GM12878 (cell line): ENCODE measurements around the gene ZNF407. TPM values are rescaled to one million over a fixed set of nuclear protein-coding genes. Genes with fewer than 3 reads are reported as not detected.

Source experiments
- ATAC-seq: fragments of 200-7000 bp; cut with Tn5 transposase; 3 replicates; pipeline ENCODE4 v1.9.1; 2020; ENCODE audit warnings: mild to moderate bottlenecking, moderate library complexity
- BruUV-seq: library from RNA; stranded (reverse); fragments of 400-500 nt; replicated peaks from 2 replicates; lab custom pipeline; 2021; lab: Mats Ljungman, UMichigan
- CTCF ChIA-PET: fragments of 300-600 bp; sonication (Branson Sonifier 250); formaldehyde crosslinking; extraction: SDS; loops from one replicate; lab custom pipeline; 2021; ENCODE audit warnings: inconsistent platforms; lab: Yijun Ruan, JAX
- POLR2A ChIA-PET: fragments of 350-600 bp; formaldehyde crosslinking; extraction: SDS; loops from one replicate; lab custom pipeline; 2021; ENCODE audit warnings: inconsistent platforms; lab: Charles Lee
- RAD21 ChIA-PET: fragments of 300-600 bp; sonication (Branson Sonifier 250); formaldehyde crosslinking; loops from one replicate; lab custom pipeline; 2023; ENCODE audit warnings: antibody characterized with exemption; ENCODE audit not compliant: unreplicated experiment; lab: Charles Lee
- SMC1A ChIA-PET: fragments of 300-600 bp; sonication (Branson Sonifier 250); formaldehyde crosslinking; loops from one replicate; lab custom pipeline; 2023; ENCODE audit not compliant: unreplicated experiment, uncharacterized antibody; lab: Charles Lee
- DNase-seq: peaks from one replicate; pipeline ENCODE4 v3.0.0-alpha.2; 2011; ENCODE audit warnings: low read depth, low spot score
- FAIRE-seq: peaks from 3 replicates; lab custom pipeline; 2011; peaks lifted over from hg19 to GRCh38; lab: Jason Lieb, UNC
- H2AFZ ChIP-seq: 2 replicates; pipeline ENCODE4 v1.6.0; 2011; ENCODE audit warnings: low read depth, low read length, control low read depth; ENCODE audit not compliant: control insufficient read depth
- H3K27ac ChIP-seq: 2 replicates; pipeline ENCODE4 v1.5.1; 2011; ENCODE audit warnings: control low read depth; ENCODE audit not compliant: control insufficient read depth, insufficient read depth
- H3K27me3 ChIP-seq, 2 experiments: replicated peaks in 1 of 2; 2 replicates each; pipeline versions ENCODE4 v1.6.0 to v1.6.1; 2011; ENCODE audit warnings: low read length in 1 of 2; ENCODE audit not compliant: control insufficient read depth in 2 of 2, insufficient read depth in 2 of 2
- H3K36me3 ChIP-seq, 2 experiments: 2 replicates each; pipeline ENCODE4 v1.5.1; 2011; ENCODE audit warnings: low read length in 1 of 2; ENCODE audit not compliant: control insufficient read depth in 2 of 2, insufficient read depth in 2 of 2
- H3K4me1 ChIP-seq: 2 replicates; pipeline ENCODE4 v1.6.1; 2011; ENCODE audit warnings: mild to moderate bottlenecking, low read length, moderate library complexity, mixed read lengths; ENCODE audit not compliant: control insufficient read depth, insufficient read depth
- H3K4me2 ChIP-seq: 2 replicates; pipeline ENCODE4 v1.6.0; 2011; ENCODE audit warnings: control low read depth; ENCODE audit not compliant: control insufficient read depth, insufficient read depth
- H3K4me3 ChIP-seq: fragments of 200-600 bp; sonication (generic); 2 replicates; pipeline ENCODE4 v1.5.1; 2016
- H3K79me2 ChIP-seq: 2 replicates; pipeline ENCODE4 v1.6.0; 2011; ENCODE audit warnings: low read length; ENCODE audit not compliant: control insufficient read depth, insufficient read depth
- H3K9ac ChIP-seq: 2 replicates; pipeline ENCODE4 v1.8.0; 2011; ENCODE audit warnings: low read length, control low read depth, mixed read lengths; ENCODE audit not compliant: control insufficient read depth, insufficient read depth
- H3K9me3 ChIP-seq: replicated peaks from 3 replicates; pipeline ENCODE4 v1.5.1; 2011; ENCODE audit warnings: mild to moderate bottlenecking, low read length; ENCODE audit not compliant: control insufficient read depth, insufficient read depth
- H4K20me1 ChIP-seq: 2 replicates; pipeline ENCODE4 v1.6.0; 2011; ENCODE audit not compliant: control insufficient read depth, insufficient read depth
- BCL11A ChIP-seq: IDR thresholded peaks from 2 replicates; pipeline ENCODE4 v1.6.1; 2011; ENCODE audit warnings: low read depth, low read length
- BCL3 ChIP-seq: IDR thresholded peaks from 2 replicates; pipeline ENCODE4 v1.6.1; 2011; ENCODE audit warnings: borderline replicate concordance, low read depth, mild to moderate bottlenecking, moderate library complexity, low read length; ENCODE audit not compliant: insufficient read depth, poor library complexity, severe bottlenecking
- EED ChIP-seq: sonication (generic); IDR thresholded peaks from 2 replicates; pipeline ENCODE4 v1.6.1; 2016; ENCODE audit warnings: antibody characterized with exemption, low read depth
- EP300 ChIP-seq, 2 experiments: fragments of 150-350 bp in 1 of 2; IDR thresholded peaks; 2 replicates each; pipeline ENCODE4 v1.6.1; 2011 to 2012; ENCODE audit warnings: low read depth in 2 of 2, low read length in 2 of 2, borderline replicate concordance in 1 of 2, improper control_type of control experiment in 1 of 2, inconsistent platforms in 1 of 2; ENCODE audit not compliant: control insufficient read depth in 1 of 2
- FOXM1 ChIP-seq: IDR thresholded peaks from 2 replicates; pipeline ENCODE4 v1.6.1; 2012; ENCODE audit warnings: low read depth, mild to moderate bottlenecking, inconsistent platforms, low read length, moderate library complexity
- IKZF2 ChIP-seq, 2 experiments: fragments of 450-650 bp; IDR thresholded peaks; 2 replicates each; pipeline ENCODE4 v1.6.1; 2017; ENCODE audit warnings: mild to moderate bottlenecking in 2 of 2, moderate library complexity in 2 of 2
- IRF4 ChIP-seq: IDR thresholded peaks from 2 replicates; pipeline ENCODE4 v1.6.1; 2011; ENCODE audit warnings: low read depth, low read length
- MLLT1 ChIP-seq: fragments of 450-650 bp; IDR thresholded peaks from 2 replicates; pipeline ENCODE4 v1.6.1; 2016; ENCODE audit warnings: mild to moderate bottlenecking
- MTA3 ChIP-seq: IDR thresholded peaks from 2 replicates; pipeline ENCODE4 v1.6.1; 2012; ENCODE audit warnings: low read length, inconsistent platforms, borderline replicate concordance
- NFIC ChIP-seq: IDR thresholded peaks from 2 replicates; pipeline ENCODE4 v1.6.1; 2012; ENCODE audit warnings: low read depth, mild to moderate bottlenecking, inconsistent platforms, low read length, moderate library complexity
- NKRF ChIP-seq: fragments of 450-650 bp; conservative IDR thresholded peaks from 2 replicates; pipeline ENCODE4 v1.6.1; 2017; ENCODE audit warnings: mild to moderate bottlenecking, moderate library complexity
- PAX5 ChIP-seq: IDR thresholded peaks from 2 replicates; pipeline ENCODE4 v1.6.1; 2011; ENCODE audit warnings: low read depth, low read length, borderline replicate concordance
- POU2F2 ChIP-seq: IDR thresholded peaks from 3 replicates; pipeline ENCODE4 v1.6.1; 2011; ENCODE audit warnings: low read depth, mild to moderate bottlenecking, low read length, borderline replicate concordance
- RFX5 ChIP-seq: IDR thresholded peaks from 2 replicates; pipeline ENCODE4 v1.6.1; 2011; ENCODE audit warnings: low read depth, low read length, improper control_type of control experiment
- RUNX3 ChIP-seq: IDR thresholded peaks from 2 replicates; pipeline ENCODE4 v1.6.1; 2012; ENCODE audit warnings: low read length, inconsistent platforms
- SIN3A ChIP-seq: IDR thresholded peaks from 2 replicates; pipeline ENCODE4 v1.6.1; 2012; ENCODE audit warnings: low read depth, low read length, improper control_type of control experiment
- TCF7 ChIP-seq: IDR thresholded peaks from 2 replicates; pipeline ENCODE4 v1.6.1; 2014; ENCODE audit warnings: antibody characterized with exemption, borderline replicate concordance
- WGBS: methylation state at CpG from one replicate; pipeline ENCODE4 v1.1.6; 2016; ENCODE audit warnings: low lambda C conversion rate; ENCODE audit not compliant: insufficient replicate concordance, insufficient coverage; ENCODE audit errors: missing lambda C conversion rate; 5-methylcytosine and 5-hydroxymethylcytosine counted together
- in situ Hi-C: fragments of 300-500 bp; cut with MboI; formaldehyde crosslinking; loops from 9 replicates; pipeline ENCODE4 v1.14.3; 2018; ENCODE audit warnings: mixed read lengths
- intact Hi-C: fragments of 100-400 bp; cut with micrococcal nuclease; formaldehyde crosslinking; loops from one replicate; pipeline ENCODE4 v1.14.2; 2022; ENCODE audit not compliant: unreplicated experiment
- polyA plus RNA-seq, 11 experiments: library from polyadenylated mRNA; depleted of rRNA in 4 of 11; unstranded in 6 of 11; stranded (reverse) in 5 of 11; fragments of >200 nt; fragmentation: Nextera tagmentation in 4 of 11; fragmentation: Illumina TruSeq in 1 of 11; extraction: Ambion mirVana in 4 of 11; extraction: Trizol in 1 of 11; gene quantifications; 1 replicate in 1 of 11; 2 replicates in 10 of 11; pipeline versions ENCODE4 v1.2.1 to v1.2.3, GENCODE V29; 2011 to 2016; ENCODE audit warnings: inconsistent platforms in 2 of 11, missing spikeins in 2 of 11, low read depth in 1 of 11
- total RNA-seq, 4 experiments: library from RNA; depleted of rRNA in 3 of 4; stranded (reverse); fragments of >200 nt in 3 of 4; fragmentation: Illumina TruSeq in 1 of 4; extraction: Trizol in 1 of 4; gene quantifications; 2 replicates each; pipeline versions ENCODE4 v1.2.1 to v1.2.3, GENCODE V29; 2013 to 2021
- TF ChIP-seq, protein P1 (sequence below): IDR thresholded peaks from 2 replicates; pipeline ENCODE4 v1.6.1; 2012; ENCODE audit warnings: low read length, inconsistent platforms

ZNF407 gene
- total and polyA plus RNA-seq, 10 of the 15 experiments (the other 5 are each of a cell fraction or from before 2014, with no cell fraction given), result 0.69 to 11.6 (median 5.3) TPM

DNA sequence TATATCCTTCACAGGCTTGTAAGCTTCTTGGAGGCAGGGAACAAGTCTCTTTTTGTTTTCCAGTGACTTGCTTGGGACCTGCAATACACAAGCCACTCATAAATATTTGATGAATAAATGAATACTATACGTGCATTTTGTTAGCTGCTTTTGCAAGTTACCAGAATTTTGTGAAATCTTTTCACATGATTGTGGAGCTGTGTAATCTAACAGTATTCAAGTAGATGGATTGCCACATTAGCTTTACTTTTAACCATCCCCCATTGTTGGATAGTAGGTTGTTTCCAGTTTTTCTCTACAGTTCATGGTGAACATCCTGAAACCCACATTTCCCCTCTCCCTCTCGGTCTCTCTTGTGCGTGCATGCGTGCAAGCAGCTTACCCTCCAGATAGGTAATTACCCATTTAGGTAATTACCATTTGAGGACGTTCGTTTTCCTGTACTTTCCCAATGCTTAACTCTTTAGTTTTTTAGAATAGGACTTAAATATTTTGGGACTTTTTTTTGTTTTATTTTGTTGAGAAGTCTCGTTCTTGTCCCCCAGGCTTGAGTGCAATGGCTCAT, 12.5 kb downstream of the ZNF407 start:
- TF ChIP-seq EED (0 out of 2 replicates have a peak, but pooled peaks have one; percentile 49), BCL3 (no peak), FOXM1 (peak; percentile 94), NKRF (no peak), IRF4 (no peak), POU2F2 (peak; percentile 17; the same call in 1 of the 3 replicates), NFIC (peak; percentile 73; the same call in 1 of the 2 replicates), RUNX3 (peak; percentile 73), TCF7 (no peak), IKZF2 (IDR thresholded peaks at IDR 0.05) (peak; percentile 21 to 32; a peak in 2 of 4 replicates), MLLT1 (no peak), PAX5 (0 out of 2 replicates have a peak, but pooled peaks have one; percentile 38), BCL11A (peak; percentile 70), EP300 (IDR thresholded peaks at IDR 0.05; ENCODE audit: borderline replicate concordance in 1 of 2, control insufficient read depth in 1 of 2, low read depth in 2 of 2, low read length in 2 of 2) (peak; percentile 29 to 44; a peak in 2 of 4 replicates), MTA3 (0 out of 2 replicates have a peak, but pooled peaks have one; percentile 25), SIN3A (no peak), RFX5 (no peak)
- TF ChIP-seq, protein P1, sequence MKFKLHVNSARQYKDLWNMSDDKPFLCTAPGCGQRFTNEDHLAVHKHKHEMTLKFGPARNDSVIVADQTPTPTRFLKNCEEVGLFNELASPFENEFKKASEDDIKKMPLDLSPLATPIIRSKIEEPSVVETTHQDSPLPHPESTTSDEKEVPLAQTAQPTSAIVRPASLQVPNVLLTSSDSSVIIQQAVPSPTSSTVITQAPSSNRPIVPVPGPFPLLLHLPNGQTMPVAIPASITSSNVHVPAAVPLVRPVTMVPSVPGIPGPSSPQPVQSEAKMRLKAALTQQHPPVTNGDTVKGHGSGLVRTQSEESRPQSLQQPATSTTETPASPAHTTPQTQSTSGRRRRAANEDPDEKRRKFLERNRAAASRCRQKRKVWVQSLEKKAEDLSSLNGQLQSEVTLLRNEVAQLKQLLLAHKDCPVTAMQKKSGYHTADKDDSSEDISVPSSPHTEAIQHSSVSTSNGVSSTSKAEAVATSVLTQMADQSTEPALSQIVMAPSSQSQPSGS, result 0 out of 2 replicates have a peak, but pooled peaks have one; percentile 25
- CTCF ChIA-PET, result interaction anchor here (0.6 to 1.3 kb wide), 2 partner anchors 11 to 409 kb away, joined by 3 to 6 read pairs; no protein-coding TSS in a partner anchor
- SMC1A ChIA-PET, result interaction anchor here (1.5 kb wide), 1 partner anchor 22 kb away, joined by 4 read pairs; no protein-coding TSS in a partner anchor

More for the DNA sequence above, 12.5 kb downstream of the ZNF407 start:
- ATAC-seq (peak; percentile 31; the same call in 2 of the 3 replicates), DNase-seq (peak; percentile 16), FAIRE-seq (no peak)
- intact Hi-C loops, result no loop called here
- H3K4me3 ChIP-seq, result no peak overlapping the region
- no peaks in the 10 kb centered on the region for H3K36me3 ChIP-seq
- ChIA-PET POLR2A (interaction anchor here (0.7 to 0.8 kb wide), 2 partner anchors 12 to 13 kb away, joined by 3 read pairs; no protein-coding TSS in a partner anchor), RAD21 (no interaction called here)
- no peak overlapping the region for H3K9ac ChIP-seq
- H2AFZ ChIP-seq, result no peak overlapping the region
- H4K20me1 ChIP-seq, result no peaks in the 10 kb centered on the region
- no peak overlapping the region for H3K27ac ChIP-seq
- H3K9me3 ChIP-seq, result no peaks in the 10 kb centered on the region
- in situ Hi-C loops, result no loop called here
- no peaks in the 10 kb centered on the region for H3K27me3 ChIP-seq
- 33% methylated on average over 7 of the region's 7 CpGs for WGBS
- H3K79me2 ChIP-seq, result no peaks in the 10 kb centered on the region; the same call in 1 of the 2 replicates
- H3K4me2 ChIP-seq, result peak overlapping the region; percentile 27; the same call in 1 of the 2 replicates
- BruUV-seq, result no TSS peak
- peaks cover 5% of the 10 kb centered on the region; the same call in 1 of the 2 replicates for H3K4me1 ChIP-seq
